Immature natural killer cell (primary cell): ENCODE data around the gene VSTM4. TPM values are rescaled to one million over a fixed set of nuclear protein-coding genes. Genes with fewer than 3 reads are reported as not detected.
A peak's percentile ranks its signal among the peaks of the same experiment; 100 is the strongest.

Source experiments
- DNase-seq, 3 donors: peaks; one replicate each; pipeline ENCODE4 v3.0.0; 2022; ENCODE audit warnings: mixed read lengths in 1 of 3
- H3K27ac Mint-ChIP-seq, 6 donors: one replicate each; pipeline ENCODE4 v1.8.0; 2020; ENCODE audit warnings: mixed read lengths in 6 of 6, mild to moderate bottlenecking in 5 of 6, inconsistent platforms in 4 of 6, moderate library complexity in 3 of 6
- H3K27me3 Mint-ChIP-seq, 3 donors: one replicate each; pipeline ENCODE4 v1.8.0; 2020 to 2021; ENCODE audit warnings: low read depth in 3 of 3, mild to moderate bottlenecking in 3 of 3, mixed read lengths in 3 of 3, moderate library complexity in 3 of 3, inconsistent platforms in 1 of 3
- H3K36me3 Mint-ChIP-seq, 3 donors: one replicate each; pipeline ENCODE4 v1.8.0; 2020; ENCODE audit warnings: mixed read lengths in 3 of 3, inconsistent platforms in 2 of 3, mild to moderate bottlenecking in 2 of 3
- H3K4me1 Mint-ChIP-seq, 2 donors: one replicate each; pipeline ENCODE4 v1.8.0; 2020; ENCODE audit warnings: inconsistent platforms in 2 of 2, mild to moderate bottlenecking in 2 of 2, mixed read lengths in 2 of 2, moderate library complexity in 1 of 2
- H3K4me3 Mint-ChIP-seq, 5 donors: one replicate each; pipeline ENCODE4 v1.8.0; 2020; ENCODE audit warnings: mild to moderate bottlenecking in 5 of 5, mixed read lengths in 5 of 5, inconsistent platforms in 3 of 5, moderate library complexity in 3 of 5
- H3K9me3 Mint-ChIP-seq, 6 donors: one replicate each; pipeline ENCODE4 v1.8.0; 2020; ENCODE audit warnings: mild to moderate bottlenecking in 6 of 6, mixed read lengths in 6 of 6, inconsistent platforms in 4 of 6, moderate library complexity in 3 of 6
- polyA plus RNA-seq, 3 donors: library from polyadenylated mRNA; unstranded; fragments of 300-500 nt; fragmentation: Illumina TruSeq; gene quantifications; one replicate each; pipeline ENCODE4 v1.2.3, GENCODE V29; 2021

The VSTM4 gene
- polyA plus RNA-seq, 3 donors from 2014 or later = 0.03 to 0.12 TPM; not detected in 1

- Mint-ChIP-seq H3K4me3 (no peak overlapping the region), H3K4me1 (no peaks in the 10 kb centered on the region), H3K36me3 (no peaks in the 10 kb centered on the region), H3K27ac (no peak overlapping the region), H3K27me3 (peaks cover 3 to 6% (median 4%) of the 10 kb centered on the region in 3 donors), H3K9me3 (no peaks in the 10 kb centered on the region)
- no peak for DNase-seq
Observed at GRCh38 chr10:49108656-49109055, 6.7 kb downstream of the VSTM4 start.

- Mint-ChIP-seq H3K9me3 (no peaks in the 10 kb centered on the region), H3K36me3 (no peaks in the 10 kb centered on the region), H3K27me3 (peaks cover 3 to 6% (median 4%) of the 10 kb centered on the region in 3 donors), H3K4me1 (no peaks in the 10 kb centered on the region), H3K27ac (no peak overlapping the region), H3K4me3 (no peak overlapping the region)
- DNase-seq = no peak
Observed at GRCh38 chr10:49107887-49108267, 7.4 kb downstream of the VSTM4 start.

GRCh38 chr10:49107111-49107886 lies 8.0 kb downstream of the VSTM4 start:
- H3K36me3 Mint-ChIP-seq = no peaks in the 10 kb centered on the region
- H3K9me3 Mint-ChIP-seq = no peaks in the 10 kb centered on the region
- peaks cover 3 to 6% (median 4%) of the 10 kb centered on the region in 3 donors for H3K27me3 Mint-ChIP-seq
- no peak for DNase-seq
- no peak overlapping the region for H3K4me3 Mint-ChIP-seq
- no peaks in the 10 kb centered on the region for H3K4me1 Mint-ChIP-seq
- no peak overlapping the region for H3K27ac Mint-ChIP-seq

- peaks cover 0 to 1% (median 0%) of the 10 kb centered on the region in 6 donors for H3K9me3 Mint-ChIP-seq
- DNase-seq = no peak
- no peak overlapping the region for H3K27ac Mint-ChIP-seq
- no peaks in the 10 kb centered on the region for H3K36me3 Mint-ChIP-seq
- H3K27me3 Mint-ChIP-seq = peaks cover 3 to 5% (median 4%) of the 10 kb centered on the region in 3 donors
- H3K4me1 Mint-ChIP-seq = no peaks in the 10 kb centered on the region
- no peak overlapping the region for H3K4me3 Mint-ChIP-seq
Observed at GRCh38 chr10:49106451-49106850, 8.9 kb downstream of the VSTM4 start.

- H3K4me1 Mint-ChIP-seq = no peaks in the 10 kb centered on the region
- peaks cover 0 to 1% (median 0%) of the 10 kb centered on the region in 6 donors for H3K9me3 Mint-ChIP-seq
- H3K27ac Mint-ChIP-seq = peak overlapping the region in 1 of 6 donors; percentile 47
- H3K4me3 Mint-ChIP-seq = no peak overlapping the region
- DNase-seq = no peak
- peaks cover 3 to 4% (median 4%) of the 10 kb centered on the region in 3 donors for H3K27me3 Mint-ChIP-seq
- H3K36me3 Mint-ChIP-seq = no peaks in the 10 kb centered on the region
Observed at GRCh38 chr10:49105076-49105475, 10.2 kb downstream of the VSTM4 start.

GRCh38 chr10:49104323-49104722 lies 11.0 kb downstream of the VSTM4 start:
- DNase-seq = no peak
- peaks cover 0 to 4% (median 3%) of the 10 kb centered on the region in 3 donors for H3K27me3 Mint-ChIP-seq
- H3K9me3 Mint-ChIP-seq = peaks cover 0 to 1% (median 0%) of the 10 kb centered on the region in 6 donors
- no peaks in the 10 kb centered on the region for H3K36me3 Mint-ChIP-seq
- H3K27ac Mint-ChIP-seq = no peak overlapping the region
- no peaks in the 10 kb centered on the region for H3K4me1 Mint-ChIP-seq
- H3K4me3 Mint-ChIP-seq = no peak overlapping the region

GRCh38 chr10:49103761-49104160 lies 11.6 kb downstream of the VSTM4 start:
- Mint-ChIP-seq H3K9me3 (peaks cover 0 to 1% (median 0%) of the 10 kb centered on the region in 6 donors), H3K4me3 (no peak overlapping the region), H3K36me3 (no peaks in the 10 kb centered on the region), H3K27me3 (peaks cover 0 to 5% (median 3%) of the 10 kb centered on the region in 3 donors), H3K27ac (no peak overlapping the region), H3K4me1 (no peaks in the 10 kb centered on the region)
- DNase-seq = no peak

- peaks cover 0 to 2% (median 2%) of the 10 kb centered on the region in 3 donors for H3K27me3 Mint-ChIP-seq
- DNase-seq = no peak
- H3K27ac Mint-ChIP-seq = no peak overlapping the region
- H3K36me3 Mint-ChIP-seq = no peaks in the 10 kb centered on the region
- no peak overlapping the region for H3K4me3 Mint-ChIP-seq
- no peaks in the 10 kb centered on the region for H3K4me1 Mint-ChIP-seq
- H3K9me3 Mint-ChIP-seq = peaks cover 0 to 1% (median 0%) of the 10 kb centered on the region in 6 donors
Observed at GRCh38 chr10:49099046-49099445, 16.3 kb downstream of the VSTM4 start.

GRCh38 chr10:49096890-49097445 lies 18.4 kb downstream of the VSTM4 start:
- H3K27me3 Mint-ChIP-seq = peaks cover 2 to 5% (median 5%) of the 10 kb centered on the region in 3 donors
- H3K27ac Mint-ChIP-seq = no peak overlapping the region
- H3K4me1 Mint-ChIP-seq = no peaks in the 10 kb centered on the region
- DNase-seq = no peak
- H3K9me3 Mint-ChIP-seq = peaks cover 0 to 1% (median 0%) of the 10 kb centered on the region in 6 donors
- H3K4me3 Mint-ChIP-seq = no peak overlapping the region
- H3K36me3 Mint-ChIP-seq = no peaks in the 10 kb centered on the region

- Mint-ChIP-seq H3K4me3 (no peak overlapping the region), H3K4me1 (no peaks in the 10 kb centered on the region), H3K36me3 (no peaks in the 10 kb centered on the region), H3K27me3 (peaks cover 2 to 5% (median 5%) of the 10 kb centered on the region in 3 donors), H3K9me3 (no peaks in the 10 kb centered on the region), H3K27ac (no peak overlapping the region)
- no peak for DNase-seq
Observed at GRCh38 chr10:49094646-49095045, 20.7 kb downstream of the VSTM4 start.

GRCh38 chr10:49093922-49094321 lies 21.4 kb downstream of the VSTM4 start:
- H3K36me3 Mint-ChIP-seq = no peaks in the 10 kb centered on the region
- H3K4me1 Mint-ChIP-seq = no peaks in the 10 kb centered on the region
- no peak overlapping the region for H3K27ac Mint-ChIP-seq
- no peaks in the 10 kb centered on the region for H3K9me3 Mint-ChIP-seq
- no peak for DNase-seq
- no peak overlapping the region for H3K4me3 Mint-ChIP-seq
- H3K27me3 Mint-ChIP-seq = peaks cover under 1 to 5% (median 5%) of the 10 kb centered on the region in 3 donors

GRCh38 chr10:49092477-49092876 lies 22.8 kb downstream of the VSTM4 start:
- Mint-ChIP-seq H3K4me1 (no peaks in the 10 kb centered on the region), H3K9me3 (peaks cover 0 to 3% (median 2%) of the 10 kb centered on the region in 6 donors), H3K27me3 (peaks cover 0 to 5% (median 5%) of the 10 kb centered on the region in 3 donors), H3K27ac (no peak overlapping the region), H3K36me3 (peaks cover 0 to under 1% (median 0%) of the 10 kb centered on the region in 3 donors), H3K4me3 (no peak overlapping the region)
- DNase-seq = no peak

- H3K4me3 Mint-ChIP-seq = peak overlapping the region in 1 of 5 donors; percentile 5
- peaks cover 0 to 5% (median 3%) of the 10 kb centered on the region in 3 donors for H3K27me3 Mint-ChIP-seq
- H3K27ac Mint-ChIP-seq = no peak overlapping the region
- peaks cover 6 to 8% (median 6%) of the 10 kb centered on the region in 3 donors for H3K36me3 Mint-ChIP-seq
- H3K4me1 Mint-ChIP-seq = no peaks in the 10 kb centered on the region
- peaks cover 0 to 11% (median 9%) of the 10 kb centered on the region in 6 donors for H3K9me3 Mint-ChIP-seq
- no peak for DNase-seq
Observed at GRCh38 chr10:49091450-49092210, 23.7 kb downstream of the VSTM4 start.
